NCI-H1436 (cell line): ENCODE data around the gene CDK5RAP3.
"Not testable (repeated sequence)": the region's sequence is repeated elsewhere in the genome, so short reads cannot be mapped to it uniquely, and the experiment has no call there.

Experiments used
- DNase-seq: peaks from one replicate; lab custom pipeline; 2025; lab: John Stamatoyannopoulos, UW

CDK5RAP3 gene, protein sequence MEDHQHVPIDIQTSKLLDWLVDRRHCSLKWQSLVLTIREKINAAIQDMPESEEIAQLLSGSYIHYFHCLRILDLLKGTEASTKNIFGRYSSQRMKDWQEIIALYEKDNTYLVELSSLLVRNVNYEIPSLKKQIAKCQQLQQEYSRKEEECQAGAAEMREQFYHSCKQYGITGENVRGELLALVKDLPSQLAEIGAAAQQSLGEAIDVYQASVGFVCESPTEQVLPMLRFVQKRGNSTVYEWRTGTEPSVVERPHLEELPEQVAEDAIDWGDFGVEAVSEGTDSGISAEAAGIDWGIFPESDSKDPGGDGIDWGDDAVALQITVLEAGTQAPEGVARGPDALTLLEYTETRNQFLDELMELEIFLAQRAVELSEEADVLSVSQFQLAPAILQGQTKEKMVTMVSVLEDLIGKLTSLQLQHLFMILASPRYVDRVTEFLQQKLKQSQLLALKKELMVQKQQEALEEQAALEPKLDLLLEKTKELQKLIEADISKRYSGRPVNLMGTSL

DNA sequence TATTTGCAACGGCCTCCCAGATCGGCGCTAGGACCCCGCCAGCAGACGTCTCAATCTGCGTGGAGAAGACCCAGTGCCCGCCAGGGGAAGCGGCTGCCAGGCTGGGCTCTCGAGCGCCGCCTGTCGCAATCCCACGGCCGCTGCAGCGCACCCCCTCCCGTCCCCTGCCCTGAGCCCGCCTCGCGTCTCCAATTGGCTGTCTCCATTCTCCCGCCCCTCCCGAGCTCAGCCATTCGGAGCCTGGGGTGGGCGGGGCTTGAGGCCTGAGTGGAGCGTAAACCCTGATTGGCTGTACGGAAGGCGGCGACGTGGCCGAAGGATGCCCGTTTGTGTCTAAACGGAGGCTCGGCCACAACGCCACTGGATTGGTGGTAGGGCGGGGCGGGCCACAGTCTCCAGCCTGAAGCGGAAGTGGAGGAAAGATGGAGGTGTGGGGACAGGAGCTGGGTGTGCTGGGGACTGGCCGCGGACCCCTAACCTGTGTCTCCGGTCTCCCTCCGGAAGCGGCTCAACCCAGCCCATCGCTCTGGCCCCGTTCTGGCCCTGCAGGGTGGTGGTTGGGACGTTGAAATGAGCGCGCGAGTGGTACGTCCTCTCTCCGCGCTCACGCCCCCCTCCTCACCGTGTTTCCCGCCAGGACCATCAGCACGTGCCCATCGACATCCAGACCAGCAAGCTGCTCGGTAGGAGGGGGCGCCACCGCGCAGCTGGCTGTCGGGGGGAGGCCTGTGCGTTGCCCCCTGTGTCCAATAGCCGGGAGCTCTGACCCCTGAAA is at the start of gene CDK5RAP3:
TSS of gene CDK5RAP3 (plus strand) at position 389 of the 775 bp plus-strand sequence. CDS start at position 423, 34 bp downstream.
- peak; percentile 100 for DNase-seq

DNA sequence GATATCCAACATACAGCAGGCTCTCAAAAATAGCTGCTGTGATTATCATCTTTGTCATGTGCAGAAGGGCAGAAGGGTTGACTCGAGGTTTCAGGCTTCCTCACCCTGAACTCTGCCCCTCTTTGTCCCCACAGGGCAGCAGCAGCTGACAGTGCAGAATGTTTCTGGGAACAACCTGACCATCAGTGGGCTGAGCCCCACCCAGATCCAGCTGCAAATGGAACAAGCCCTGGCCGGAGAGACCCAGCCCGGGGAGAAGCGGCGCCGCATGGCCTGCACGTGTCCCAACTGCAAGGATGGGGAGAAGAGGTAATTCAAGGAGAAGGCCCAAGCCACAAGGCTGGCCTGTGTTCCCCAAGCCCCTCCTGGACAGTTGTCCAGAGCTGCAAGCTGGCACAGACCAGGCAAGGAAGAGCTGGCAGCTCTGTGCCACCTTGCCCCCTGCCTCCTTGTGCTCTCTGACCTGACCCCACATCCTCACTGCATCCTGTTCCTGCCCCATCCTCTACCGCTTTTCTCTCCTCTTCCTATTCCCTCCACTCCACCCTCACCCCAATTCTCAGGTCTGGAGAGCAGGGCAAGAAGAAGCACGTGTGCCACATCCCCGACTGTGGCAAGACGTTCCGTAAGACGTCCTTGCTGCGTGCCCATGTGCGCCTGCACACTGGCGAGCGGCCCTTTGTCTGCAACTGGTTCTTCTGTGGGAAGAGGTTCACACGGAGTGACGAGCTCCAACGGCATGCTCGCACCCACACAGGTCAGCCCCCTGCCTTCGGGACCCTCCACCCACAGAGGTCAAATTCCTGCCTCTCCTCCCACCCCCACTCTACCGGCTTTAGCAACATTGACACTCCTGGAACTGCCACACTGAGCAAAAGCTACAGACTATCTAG is 45.9 kb upstream of the CDK5RAP3 start:
- no peak for DNase-seq

DNA sequence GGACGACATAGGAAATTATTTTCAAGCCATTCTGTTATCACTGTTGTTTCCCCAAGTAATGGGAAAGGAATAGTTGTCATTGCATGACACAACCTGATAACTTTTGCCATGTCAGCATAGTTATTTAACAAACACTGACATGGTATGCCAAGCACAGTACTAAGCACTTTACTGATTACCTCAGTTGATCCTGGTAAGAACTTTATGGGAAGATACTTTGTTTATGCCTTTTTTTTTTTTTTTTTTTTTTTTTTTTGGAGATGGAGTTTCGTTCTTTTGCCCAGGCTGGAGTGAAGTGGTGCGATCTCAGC is 45.3 kb upstream of the CDK5RAP3 start:
- DNase-seq, result no peak

DNA sequence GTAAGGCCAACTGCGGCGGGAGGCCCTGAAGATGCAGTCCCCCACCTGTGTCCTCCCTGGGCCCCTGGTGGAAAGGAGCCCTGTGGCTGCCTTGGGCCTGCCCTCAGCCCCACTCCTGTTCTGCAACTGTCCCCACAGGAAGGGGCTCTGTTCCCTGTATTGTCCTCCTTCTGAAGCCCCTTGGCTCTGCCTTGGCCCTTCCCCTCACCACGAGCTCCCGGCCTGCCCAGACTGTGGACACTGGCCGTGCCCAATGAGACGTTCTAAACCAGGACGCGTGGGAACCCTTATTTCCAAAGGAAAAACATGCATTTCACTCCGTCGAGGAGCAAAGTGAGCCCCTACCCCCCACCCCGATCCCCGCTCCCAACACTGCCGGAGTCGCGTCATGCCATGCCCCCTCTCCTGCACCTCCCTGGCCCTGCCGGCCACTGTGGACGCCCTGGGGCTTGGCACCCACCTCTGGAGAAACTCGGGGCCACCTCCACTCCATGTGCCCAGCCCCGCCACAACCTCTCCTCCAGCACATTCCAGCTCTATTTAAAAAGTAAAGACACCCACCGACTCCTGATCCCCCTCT is 43.0 kb upstream of the CDK5RAP3 start:
- no peak for DNase-seq

DNA sequence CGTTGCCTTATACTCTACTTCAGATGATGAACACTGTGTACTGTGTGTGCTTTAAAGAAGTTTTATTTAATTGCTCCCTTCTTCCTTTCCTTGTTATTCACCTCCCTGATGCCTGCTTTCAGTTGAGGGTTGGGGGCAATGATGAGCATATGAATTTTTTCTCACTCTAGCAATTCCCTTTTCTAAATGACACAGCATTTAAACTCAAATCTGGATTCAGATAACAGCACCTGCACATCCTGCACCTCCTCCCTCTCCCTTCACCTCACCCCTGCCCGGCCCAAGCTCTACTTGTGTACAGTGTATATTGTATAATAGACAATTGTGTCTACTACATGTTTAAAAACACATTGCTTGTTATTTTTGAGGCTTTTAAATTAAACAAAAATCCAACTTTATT is 42.5 kb upstream of the CDK5RAP3 start:
- DNase-seq, result no peak

- no peak for DNase-seq
These were observed 41.5 kb upstream of the CDK5RAP3 start for GRCh38 chr17:47929218-47930000.

DNA sequence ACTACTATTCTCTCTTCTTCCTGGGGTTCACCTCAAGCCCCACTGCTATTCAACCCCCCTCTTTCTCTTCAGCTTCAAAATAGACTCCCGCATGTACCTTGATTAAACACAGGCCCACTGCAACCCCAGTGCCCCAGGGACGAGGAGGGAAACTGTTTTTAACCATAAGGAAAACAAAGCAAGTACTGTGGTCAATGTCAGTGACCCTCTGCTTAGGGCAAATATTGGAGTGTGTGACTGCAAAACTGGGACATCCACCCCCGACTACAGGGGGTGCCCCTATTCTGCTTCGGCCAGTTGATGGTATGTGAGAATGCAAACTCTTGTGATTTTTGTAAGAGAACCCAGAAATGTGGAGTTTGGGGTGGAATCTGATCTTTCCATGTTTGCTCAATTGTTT is 39.1 kb upstream of the CDK5RAP3 start:
- DNase-seq, result no peak

- peak; percentile 23 for DNase-seq
These were observed 36.1 kb upstream of the CDK5RAP3 start for GRCh38 chr17:47934856-47935255.

- not testable (repeated sequence) for DNase-seq
These were observed 35.4 kb upstream of the CDK5RAP3 start for GRCh38 chr17:47935468-47935867.

- DNase-seq, result no peak
These were observed 35.0 kb upstream of the CDK5RAP3 start for GRCh38 chr17:47935961-47936360.

DNA sequence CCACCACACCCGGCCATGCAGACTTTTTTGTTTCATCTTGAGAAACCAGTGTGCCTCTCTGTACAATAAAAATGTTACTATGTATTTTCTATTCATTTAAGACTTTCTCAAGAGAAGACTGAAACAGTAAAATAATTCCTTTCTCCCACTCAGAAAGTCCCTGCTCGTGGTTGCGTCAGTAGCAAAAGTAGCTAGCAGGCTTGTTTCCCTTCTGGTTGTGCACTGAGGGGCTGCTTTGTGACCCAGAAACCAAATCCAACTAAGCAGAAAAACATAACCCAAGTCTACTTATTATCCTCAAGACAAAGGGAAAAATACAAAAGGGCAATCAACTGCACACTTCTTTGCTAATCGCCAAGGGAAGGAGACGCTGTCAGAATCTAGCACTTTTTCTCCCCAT is 33.0 kb upstream of the CDK5RAP3 start:
- no peak for DNase-seq

GRCh38 chr17:47941246-47942095 is 29.4 kb upstream of the CDK5RAP3 start, which contains the start of gene PNPO:
Gene PNPO (plus strand): TSS chr17:47941571. CDS start chr17:47941676, 105 bp downstream.
- peak; percentile 98 for DNase-seq

DNA sequence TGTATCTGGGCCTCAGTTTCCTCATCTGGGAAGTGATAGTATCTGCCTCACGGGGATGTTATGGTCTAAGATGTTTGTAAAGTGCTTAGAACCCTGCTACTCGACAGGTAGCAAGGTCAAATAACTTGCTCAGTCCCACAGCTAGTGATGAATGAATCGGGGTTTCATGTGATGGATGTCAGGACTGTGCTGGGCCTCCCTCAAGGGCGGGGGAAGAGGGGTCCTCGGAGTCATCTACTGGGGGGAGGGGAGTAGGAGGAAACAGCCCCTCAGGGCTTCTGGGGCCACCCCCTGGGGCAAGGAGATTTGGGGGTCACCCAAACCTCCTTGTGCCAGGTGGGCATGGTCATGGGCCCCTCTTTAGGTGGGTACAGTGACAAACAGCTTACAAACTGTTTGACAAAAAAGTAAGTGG is 28.8 kb upstream of the CDK5RAP3 start:
- no peak for DNase-seq

DNA sequence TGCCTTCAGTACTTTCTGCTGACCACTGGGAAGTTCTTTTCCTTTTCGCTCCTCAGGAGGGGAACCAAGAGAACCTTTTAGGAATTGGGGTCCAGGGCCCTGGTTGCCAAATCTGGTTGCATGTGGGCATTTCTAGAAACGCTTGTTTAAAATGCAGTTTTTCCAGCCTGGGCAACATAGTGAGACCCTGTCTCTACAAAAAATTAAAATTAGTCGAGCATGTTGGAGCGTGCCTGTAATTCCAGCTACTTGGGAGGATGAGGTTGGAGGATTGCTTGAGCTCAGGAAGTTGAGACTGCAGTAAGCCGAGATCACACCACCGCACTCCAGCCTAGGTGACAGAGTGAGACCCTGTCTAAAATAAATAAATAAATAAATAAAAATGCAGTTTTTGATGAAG is 28.3 kb upstream of the CDK5RAP3 start:
- DNase-seq, result no peak

DNA sequence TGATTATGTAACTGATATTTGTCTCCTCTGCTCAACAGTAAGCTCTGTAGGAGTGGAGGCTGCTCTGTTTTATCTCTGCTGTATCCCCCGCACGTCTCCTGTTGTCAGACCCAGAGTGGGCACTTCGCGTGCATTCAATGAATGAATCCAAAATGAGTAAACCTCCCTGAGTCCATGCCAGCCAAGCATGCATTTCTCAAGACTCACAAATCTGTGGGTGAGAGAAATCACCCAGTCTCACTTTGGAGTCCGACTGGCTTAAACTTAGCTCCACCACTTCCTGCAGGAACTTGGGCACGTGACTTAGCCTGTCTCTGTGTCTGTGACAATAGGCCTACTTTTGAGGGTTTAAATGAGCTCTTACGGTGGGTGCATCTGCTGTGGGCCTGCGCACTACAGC is 25.8 kb upstream of the CDK5RAP3 start:
- no peak for DNase-seq

GRCh38 chr17:47945529-47946508 is 25.1 kb upstream of the CDK5RAP3 start:
- DNase-seq, result no peak

GRCh38 chr17:47946516-47946915 is 24.4 kb upstream of the CDK5RAP3 start:
- no peak for DNase-seq

DNA sequence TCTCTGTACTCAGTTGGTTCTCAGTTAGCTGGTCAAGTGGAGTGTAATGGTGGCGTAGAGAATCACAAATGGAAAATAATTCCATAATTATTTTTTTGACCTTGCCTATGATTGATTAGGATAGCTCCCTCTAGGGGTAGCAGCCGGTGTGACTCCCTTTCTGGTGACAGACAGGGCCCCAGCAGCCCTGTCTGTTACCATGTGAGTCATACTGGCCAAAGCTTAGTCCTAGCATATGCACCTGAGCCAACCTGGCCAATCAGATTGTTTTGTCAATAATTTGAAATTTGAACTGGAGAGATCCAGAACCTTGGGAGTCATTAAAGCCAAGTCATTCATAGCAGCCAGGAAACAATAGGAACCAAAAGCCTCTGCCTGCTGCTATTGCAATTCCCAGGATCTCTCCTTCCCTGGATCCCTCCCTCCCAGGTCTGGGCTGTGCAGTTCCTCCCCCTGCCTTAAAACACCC is 23.9 kb upstream of the CDK5RAP3 start:
- DNase-seq, result peak; percentile 80
